Activated CD8-positive, alpha-beta T cell treated with anti-CD3 and anti-CD28 coated beads, Interleukin-2, amount 10 ng/mL, durations not matched to agents 7 days and 5 days (primary cell): Measurements from ENCODE around the gene AP1S1. TPM values are rescaled to one million over a fixed set of nuclear protein-coding genes. Genes with fewer than 3 reads are reported as not detected.
A peak's percentile ranks its signal among the peaks of the same experiment; 100 is the strongest.
"Not testable (repeated sequence)": the region's sequence is repeated elsewhere in the genome, so short reads cannot be mapped to it uniquely, and the experiment has no call there.

Experiments used
- ATAC-seq: fragments of 150-1000 bp; cut with Tn5 transposase; one replicate; pipeline ENCODE4 v1.10.0; 2021; ENCODE audit warnings: moderate library complexity
- CTCF ChIA-PET: fragments of 350-600 bp; sonication (Branson Sonifier 250); formaldehyde crosslinking; loops from one replicate; lab custom pipeline; 2021; ENCODE audit warnings: antibody characterized with exemption; lab: Charles Lee
- POLR2A ChIA-PET: fragments of 350-600 bp; sonication (Branson Sonifier 250); formaldehyde crosslinking; loops from one replicate; lab custom pipeline; 2021; ENCODE audit warnings: antibody characterized with exemption; lab: Charles Lee
- DNase-seq: peaks from one replicate; pipeline ENCODE4 v3.0.0-alpha.2; 2020
- H3K27ac Mint-ChIP-seq: one replicate; pipeline ENCODE4 v1.8.0; 2021; ENCODE audit warnings: mild to moderate bottlenecking, mixed read lengths
- H3K27me3 Mint-ChIP-seq: one replicate; pipeline ENCODE4 v1.8.0; 2021; ENCODE audit warnings: low read depth, mixed read lengths
- H3K36me3 Mint-ChIP-seq: one replicate; pipeline ENCODE4 v1.8.0; 2021; ENCODE audit warnings: low read depth, mixed read lengths
- H3K4me1 Mint-ChIP-seq: one replicate; pipeline ENCODE4 v1.8.0; 2021; ENCODE audit warnings: low read depth, mixed read lengths
- H3K4me3 Mint-ChIP-seq: one replicate; pipeline ENCODE4 v1.8.0; 2021; ENCODE audit warnings: mild to moderate bottlenecking, mixed read lengths
- H3K9me3 Mint-ChIP-seq: one replicate; pipeline ENCODE4 v1.8.0; 2022; ENCODE audit warnings: mixed read lengths; ENCODE audit not compliant: insufficient read depth
- total RNA-seq, 2 experiments: library from RNA; stranded (reverse); gene quantifications; one replicate each; pipeline ENCODE4 v1.2.3, GENCODE V29; 2021

AP1S1 gene
- 10 to 100 TPM; 46.2 to 48.9 TPM for total RNA-seq

- Mint-ChIP-seq H3K27ac (peak within 1 kb of the TSS; percentile 76), H3K36me3 (peaks cover 14% of the 10 kb centered on the region), H3K9me3 (no peaks in the 10 kb centered on the region), H3K4me1 (peaks cover 14% of the 10 kb centered on the region), H3K27me3 (peaks cover 17% of the 10 kb centered on the region), H3K4me3 (peak within 1 kb of the TSS; percentile 80)
- CTCF ChIA-PET = interaction anchor here (3.0 to 3.1 kb wide), 2 partner anchors 10 to 38 kb away, joined by 12 to 32 read pairs; no protein-coding TSS in a partner anchor
- ATAC-seq (peak; percentile 86), DNase-seq (peak; percentile 96)
- POLR2A ChIA-PET = interaction anchor here (0.7 kb wide), 1 partner anchor 40 kb away, joined by 3 read pairs; no protein-coding TSS in a partner anchor
Measured at GRCh38 chr7:101153969-101154692, at the start of gene AP1S1. Gene AP1S1, plus strand, starts transcription at chr7:101154476. Its CDS starts 39 bp downstream, at chr7:101154515.

DNA sequence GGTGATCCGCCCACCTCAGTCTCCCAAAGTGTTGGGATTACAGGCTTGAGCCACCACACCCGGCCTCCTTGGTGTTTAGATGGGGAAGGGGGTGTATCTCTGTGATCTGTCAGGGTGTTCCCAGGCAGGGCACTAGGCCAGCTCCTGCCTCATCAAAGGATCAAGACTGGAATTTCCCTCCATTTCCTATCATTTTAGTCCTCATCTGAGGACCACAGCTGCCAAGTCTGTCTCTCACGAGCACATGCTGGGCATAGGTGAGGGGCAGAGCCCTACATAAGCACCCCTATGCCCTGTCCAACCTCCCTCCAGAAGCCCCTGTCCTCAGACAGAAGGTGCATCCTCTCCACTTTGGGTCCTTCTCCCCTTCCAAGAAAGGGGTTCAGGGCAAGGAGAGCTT lies 49.5 kb upstream of the AP1S1 start:
- no peak overlapping the region for H3K4me3 Mint-ChIP-seq
- peaks cover 4% of the 10 kb centered on the region for H3K4me1 Mint-ChIP-seq
- POLR2A ChIA-PET = no interaction called here
- ATAC-seq (no peak), DNase-seq (no peak)
- H3K27me3 Mint-ChIP-seq = peaks cover 18% of the 10 kb centered on the region
- H3K27ac Mint-ChIP-seq = no peak overlapping the region
- CTCF ChIA-PET = interaction anchor here (1.6 kb wide), 1 partner anchor 18 kb away, joined by 3 read pairs; no protein-coding TSS in a partner anchor
- H3K9me3 Mint-ChIP-seq = no peaks in the 10 kb centered on the region
- no peaks in the 10 kb centered on the region for H3K36me3 Mint-ChIP-seq

DNA sequence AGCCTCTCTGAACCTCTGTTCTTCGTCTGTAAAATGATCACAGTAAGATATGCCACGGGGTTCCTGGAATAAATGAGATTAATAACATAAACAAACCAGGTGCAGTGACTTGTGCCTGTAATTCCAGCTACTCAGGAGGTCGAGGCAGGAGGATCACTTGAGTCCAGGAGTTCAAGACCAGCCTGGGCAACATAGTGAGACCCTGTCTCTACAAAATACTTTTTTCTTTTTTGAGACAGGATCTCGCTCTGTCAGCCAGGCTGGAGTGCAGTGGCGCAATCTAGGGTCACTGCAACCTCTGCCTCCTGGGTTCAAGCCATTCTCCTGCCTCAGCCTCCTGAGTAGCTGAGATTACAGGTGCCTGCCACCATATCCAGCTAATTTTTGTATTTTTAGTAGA lies 49.0 kb upstream of the AP1S1 start:
- CTCF ChIA-PET = interaction anchor here (1.6 kb wide), 1 partner anchor 18 kb away, joined by 3 read pairs; no protein-coding TSS in a partner anchor
- DNase-seq, H3K4me3 Mint-ChIP-seq, H3K9me3 Mint-ChIP-seq, H3K4me1 Mint-ChIP-seq, ATAC-seq, H3K27ac Mint-ChIP-seq, POLR2A ChIA-PET, H3K36me3 Mint-ChIP-seq: not testable (repeated sequence)
- H3K27me3 Mint-ChIP-seq = peaks cover 14% of the 10 kb centered on the region

GRCh38 chr7:101106386-101106785 lies 47.9 kb upstream of the AP1S1 start:
- Mint-ChIP-seq H3K36me3 (no peaks in the 10 kb centered on the region), H3K27ac (no peak overlapping the region), H3K4me3 (no peak overlapping the region), H3K9me3 (no peaks in the 10 kb centered on the region), H3K27me3 (peaks cover 4% of the 10 kb centered on the region), H3K4me1 (no peaks in the 10 kb centered on the region)
- DNase-seq (no peak), ATAC-seq (no peak)
- ChIA-PET CTCF (interaction anchor here (1.2 to 1.6 kb wide), 2 partner anchors 17 to 86 kb away, joined by 3 read pairs; no protein-coding TSS in a partner anchor), POLR2A (no interaction called here)

GRCh38 chr7:101108330-101108857 lies 45.9 kb upstream of the AP1S1 start:
- DNase-seq = no peak
- H3K27ac Mint-ChIP-seq = no peak overlapping the region
- H3K9me3 Mint-ChIP-seq = no peaks in the 10 kb centered on the region
- ChIA-PET POLR2A (interaction anchor here (0.5 to 1.3 kb wide), 3 partner anchors 8 to 28 kb away, joined by 3 read pairs; partner anchors contain the start of gene SERPINE1), CTCF (interaction anchor here (0.7 kb wide), 1 partner anchor 13 kb away, joined by 3 read pairs; no protein-coding TSS in a partner anchor)
- no peaks in the 10 kb centered on the region for H3K36me3 Mint-ChIP-seq
- H3K4me3 Mint-ChIP-seq = no peak overlapping the region
- no peak for ATAC-seq
- H3K27me3 Mint-ChIP-seq = no peaks in the 10 kb centered on the region
- H3K4me1 Mint-ChIP-seq = no peaks in the 10 kb centered on the region

GRCh38 chr7:101108961-101109360 lies 45.3 kb upstream of the AP1S1 start:
- no peak overlapping the region for H3K27ac Mint-ChIP-seq

GRCh38 chr7:101109368-101109767 lies 44.9 kb upstream of the AP1S1 start:
- POLR2A ChIA-PET = no interaction called here

More at GRCh38 chr7:101108961-101109360, 45.3 kb upstream of the AP1S1 start:
- POLR2A ChIA-PET = interaction anchor here (0.5 to 1.3 kb wide), 3 partner anchors 7 to 27 kb away, joined by 3 read pairs; partner anchors contain the start of gene SERPINE1
- Mint-ChIP-seq H3K9me3 (no peaks in the 10 kb centered on the region), H3K4me1 (no peaks in the 10 kb centered on the region), H3K27me3 (no peaks in the 10 kb centered on the region), H3K4me3 (no peak overlapping the region), H3K36me3 (no peaks in the 10 kb centered on the region)
- ATAC-seq (no peak), DNase-seq (no peak)
- CTCF ChIA-PET = interaction anchor here (0.7 kb wide), 1 partner anchor 13 kb away, joined by 3 read pairs; no protein-coding TSS in a partner anchor

GRCh38 chr7:101111261-101111660 lies 43.0 kb upstream of the AP1S1 start:
- ChIA-PET POLR2A (no interaction called here), CTCF (interaction anchor here (1.0 to 1.1 kb wide), 2 partner anchors 33 to 81 kb away, joined by 3 to 5 read pairs; no protein-coding TSS in a partner anchor)
- Mint-ChIP-seq H3K4me1 (no peaks in the 10 kb centered on the region), H3K4me3 (no peak overlapping the region), H3K27ac (no peak overlapping the region), H3K9me3 (no peaks in the 10 kb centered on the region), H3K36me3 (no peaks in the 10 kb centered on the region), H3K27me3 (no peaks in the 10 kb centered on the region)
- no peak for DNase-seq
- no peak for ATAC-seq

More at GRCh38 chr7:101109368-101109767, 44.9 kb upstream of the AP1S1 start:
- Mint-ChIP-seq H3K27ac (no peak overlapping the region), H3K36me3 (no peaks in the 10 kb centered on the region), H3K27me3 (no peaks in the 10 kb centered on the region), H3K4me1 (no peaks in the 10 kb centered on the region), H3K9me3 (no peaks in the 10 kb centered on the region), H3K4me3 (no peak overlapping the region)
- CTCF ChIA-PET = no interaction called here
- ATAC-seq (no peak), DNase-seq (no peak)

DNA sequence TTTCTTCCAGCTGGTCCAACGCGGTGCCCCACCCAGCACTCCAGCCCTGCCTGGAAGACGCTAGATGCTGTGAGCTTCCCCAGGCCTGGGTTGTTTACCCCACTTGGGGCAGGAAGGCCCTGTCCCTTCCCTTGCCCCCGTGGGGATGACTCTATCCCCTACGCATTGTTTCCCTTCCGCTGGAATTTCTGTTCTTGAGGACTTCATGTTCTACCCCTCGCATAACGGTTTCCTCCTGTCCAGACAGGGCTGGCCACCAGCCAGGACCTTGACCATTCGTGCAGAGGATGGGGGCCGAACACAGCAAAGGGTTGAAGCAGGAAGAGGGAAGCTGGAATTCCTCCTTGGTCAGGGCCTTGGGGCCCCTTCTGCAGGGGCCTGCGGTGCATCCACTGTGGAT lies 42.0 kb upstream of the AP1S1 start:
- no peak for ATAC-seq
- CTCF ChIA-PET = interaction anchor here (1.0 to 1.1 kb wide), 2 partner anchors 32 to 80 kb away, joined by 3 to 5 read pairs; no protein-coding TSS in a partner anchor
- H3K27ac Mint-ChIP-seq = no peak overlapping the region
- no peaks in the 10 kb centered on the region for H3K36me3 Mint-ChIP-seq
- H3K4me3 Mint-ChIP-seq = no peak overlapping the region
- no peaks in the 10 kb centered on the region for H3K9me3 Mint-ChIP-seq
- no peak for DNase-seq
- POLR2A ChIA-PET = interaction anchor here (0.5 kb wide), 1 partner anchor 80 kb away, joined by 5 read pairs; no protein-coding TSS in a partner anchor
- no peaks in the 10 kb centered on the region for H3K4me1 Mint-ChIP-seq
- no peaks in the 10 kb centered on the region for H3K27me3 Mint-ChIP-seq

DNA sequence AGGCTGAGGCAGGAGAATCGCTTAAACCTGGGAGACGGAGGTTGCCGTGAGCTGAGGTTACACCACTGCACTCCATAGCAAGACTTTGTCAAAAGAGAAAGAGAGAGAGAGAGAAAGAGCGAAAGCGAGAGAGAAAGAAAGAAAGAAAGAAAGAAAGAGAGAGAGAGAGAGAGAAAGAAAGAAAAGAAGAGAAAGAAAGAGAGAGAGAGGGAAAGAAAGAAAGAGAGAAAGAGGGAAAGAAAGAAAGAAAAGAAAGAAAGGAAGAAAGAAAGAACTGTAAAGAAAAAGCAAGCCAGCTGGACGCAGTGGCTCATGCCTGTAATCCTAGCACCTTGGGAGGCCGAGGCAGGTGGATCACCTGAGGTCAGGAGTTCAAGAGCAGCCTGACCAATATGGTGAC lies 41.1 kb upstream of the AP1S1 start:
- H3K36me3 Mint-ChIP-seq, DNase-seq, H3K27ac Mint-ChIP-seq, H3K27me3 Mint-ChIP-seq, POLR2A ChIA-PET, H3K9me3 Mint-ChIP-seq, H3K4me1 Mint-ChIP-seq, ATAC-seq, H3K4me3 Mint-ChIP-seq: not testable (repeated sequence)
- CTCF ChIA-PET = interaction anchor here (1.0 kb wide), 1 partner anchor 31 kb away, joined by 5 read pairs; no protein-coding TSS in a partner anchor

- CTCF ChIA-PET = interaction anchor here (1.0 kb wide), 2 partner anchors 30 kb away, joined by 3 to 5 read pairs; no protein-coding TSS in a partner anchor
- no peaks in the 10 kb centered on the region for H3K4me1 Mint-ChIP-seq
- H3K27me3 Mint-ChIP-seq = no peaks in the 10 kb centered on the region
- H3K27ac Mint-ChIP-seq = no peak overlapping the region
- H3K9me3 Mint-ChIP-seq = no peaks in the 10 kb centered on the region
- POLR2A ChIA-PET = interaction anchor here (0.6 kb wide), 1 partner anchor 40 kb away, joined by 3 read pairs; no protein-coding TSS in a partner anchor
- DNase-seq = no peak
- no peak overlapping the region for H3K4me3 Mint-ChIP-seq
- no peaks in the 10 kb centered on the region for H3K36me3 Mint-ChIP-seq
- ATAC-seq = no peak
Measured at GRCh38 chr7:101113836-101114235, 40.4 kb upstream of the AP1S1 start.
